Transverse colon (tissue), 4 donors: Measurements from ENCODE around the gene CNGA1. TPM values are rescaled to one million over a fixed set of nuclear protein-coding genes. Genes with fewer than 3 reads are reported as not detected.
A peak's percentile ranks its signal among the peaks of the same experiment; 100 is the strongest.

ENCODE experiments used
- DNase-seq: peaks from one replicate; pipeline ENCODE4 v3.0.0-alpha.2; 2019
- H3K27ac ChIP-seq, 4 donors: fragments of 200-600 bp; sonication (generic); 2 replicates each; pipeline ENCODE4 v1.5.1; 2016 to 2018; ENCODE audit warnings: inconsistent platforms in 4 of 4
- H3K27me3 ChIP-seq: fragments of 200-600 bp; sonication (generic); 2 replicates; pipeline ENCODE4 v1.5.1; 2017; ENCODE audit warnings: inconsistent platforms
- H3K36me3 ChIP-seq, 4 donors: fragments of 200-600 bp; sonication (generic); 2 replicates each; pipeline ENCODE4 v1.5.1; 2017 to 2019; ENCODE audit warnings: inconsistent platforms in 4 of 4
- H3K4me1 ChIP-seq, 4 donors: fragments of 200-600 bp; sonication (generic); 2 replicates each; pipeline ENCODE4 v1.5.1; 2017 to 2020; ENCODE audit warnings: inconsistent platforms in 4 of 4
- H3K4me3 ChIP-seq, 4 donors: fragments of 200-600 bp; sonication (generic); 1 replicate in 1 of 4; 2 replicates in 3 of 4; pipeline versions ENCODE4 v1.5.1 to v1.6.1; 2017 to 2019; ENCODE audit warnings: inconsistent platforms in 4 of 4
- H3K9me3 ChIP-seq, 2 donors: fragments of 200-600 bp; sonication (generic); 2 replicates each; pipeline ENCODE4 v1.5.1; 2017 to 2019; ENCODE audit warnings: inconsistent platforms in 2 of 2
- EP300 ChIP-seq: sonication (generic); formaldehyde crosslinking; IDR thresholded peaks from one replicate; pipeline ENCODE4 v1.6.1; 2017; ENCODE audit warnings: antibody characterized with exemption, low read depth
- POLR2A ChIP-seq: fragments of 450-650 bp; IDR thresholded peaks from one replicate; pipeline ENCODE4 v1.6.1; 2016; ENCODE audit warnings: antibody characterized with exemption, mild to moderate bottlenecking, moderate library complexity
- POLR2AphosphoS5 ChIP-seq, 3 donors: sonication (generic); formaldehyde crosslinking; IDR thresholded peaks; one replicate each; pipeline ENCODE4 v1.6.1; 2016; ENCODE audit warnings: antibody characterized with exemption in 3 of 3
- WGBS, 2 donors: methylation state at CpG; one replicate each; pipeline ENCODE4 v1.1.5; 2018; ENCODE audit warnings: low coverage in 1 of 2; 5-methylcytosine and 5-hydroxymethylcytosine counted together
- in situ Hi-C, 4 donors: fragments of 200-750 bp; cut with MboI; loops; one replicate each; pipeline versions ENCODE4 v1.15.0 to v1.15.1; 2017; ENCODE audit warnings: low sequenced_read_pairs in 3 of 4, low pct_ligation_motif_present in 1 of 4, low pct_unique_long_range_greater_than_20kb in 1 of 4
- intact Hi-C: fragments of 100-400 bp; cut with DNase I; formaldehyde crosslinking; loops from one replicate; pipeline ENCODE4 v1.15.1; 2023; ENCODE audit warnings: low total_unique reads
- total RNA-seq, 4 donors: library from RNA; depleted of rRNA; stranded (reverse); fragments of >200 nt; gene quantifications; one replicate each; pipeline ENCODE4 v1.1.0, GENCODE V29; 2016
- TF ChIP-seq, protein P1 (sequence below), 5 experiments: fragments of 200-600 bp in 3 of 5; fragments of 450-650 bp in 2 of 5; sonication (generic) in 3 of 5; IDR thresholded peaks; 1 replicate in 2 of 5; 2 replicates in 3 of 5; pipeline ENCODE4 v1.5.1; 2016 to 2017; ENCODE audit warnings: antibody characterized with exemption in 5 of 5, inconsistent platforms in 3 of 5, mild to moderate bottlenecking in 2 of 5, moderate library complexity in 1 of 5

The CNGA1 gene
- total RNA-seq, 4 donors from 2014 or later: 1.2 to 21.0 (median 15.0) TPM

GRCh38 chr4:48033825-48034413, 17.4 kb upstream of the CNGA1 start:
- 89% methylated on average over 1 of the region's 1 CpG; no CpG with 5 or more reads in 1 of the 2 donors for WGBS, 2 donors
- DNase-seq: peak; percentile 57
- no peaks in the 10 kb centered on the region for H3K9me3 ChIP-seq
- H3K4me3 ChIP-seq: no peak overlapping the region
- H3K27ac ChIP-seq: peak overlapping the region in 2 of 4 donors; percentile 33 to 64
- TF ChIP-seq, protein P1, sequence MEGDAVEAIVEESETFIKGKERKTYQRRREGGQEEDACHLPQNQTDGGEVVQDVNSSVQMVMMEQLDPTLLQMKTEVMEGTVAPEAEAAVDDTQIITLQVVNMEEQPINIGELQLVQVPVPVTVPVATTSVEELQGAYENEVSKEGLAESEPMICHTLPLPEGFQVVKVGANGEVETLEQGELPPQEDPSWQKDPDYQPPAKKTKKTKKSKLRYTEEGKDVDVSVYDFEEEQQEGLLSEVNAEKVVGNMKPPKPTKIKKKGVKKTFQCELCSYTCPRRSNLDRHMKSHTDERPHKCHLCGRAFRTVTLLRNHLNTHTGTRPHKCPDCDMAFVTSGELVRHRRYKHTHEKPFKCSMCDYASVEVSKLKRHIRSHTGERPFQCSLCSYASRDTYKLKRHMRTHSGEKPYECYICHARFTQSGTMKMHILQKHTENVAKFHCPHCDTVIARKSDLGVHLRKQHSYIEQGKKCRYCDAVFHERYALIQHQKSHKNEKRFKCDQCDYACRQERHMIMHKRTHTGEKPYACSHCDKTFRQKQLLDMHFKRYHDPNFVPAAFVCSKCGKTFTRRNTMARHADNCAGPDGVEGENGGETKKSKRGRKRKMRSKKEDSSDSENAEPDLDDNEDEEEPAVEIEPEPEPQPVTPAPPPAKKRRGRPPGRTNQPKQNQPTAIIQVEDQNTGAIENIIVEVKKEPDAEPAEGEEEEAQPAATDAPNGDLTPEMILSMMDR (IDR thresholded peaks at IDR 0.05): peak; percentile 41 to 65 (median 57)
- TF ChIP-seq POLR2AphosphoS5 (IDR thresholded peaks at IDR 0.05): no peak
- H3K36me3 ChIP-seq: no peaks in the 10 kb centered on the region
- no peaks in the 10 kb centered on the region for H3K27me3 ChIP-seq
- in situ Hi-C loops (loop anchor here in 1 of 4 donors (10.0 kb wide), 1 partner anchor 51 kb away; no protein-coding TSS in a partner anchor), intact Hi-C loops (no loop called here)
- H3K4me1 ChIP-seq: peaks cover 0 to 33% (median 13%) of the 10 kb centered on the region in 4 donors

GRCh38 chr4:48033412-48033811, 16.9 kb upstream of the CNGA1 start:
- H3K27ac ChIP-seq: peak overlapping the region in 2 of 4 donors; percentile 33 to 64
- DNase-seq: no peak
- H3K27me3 ChIP-seq: no peaks in the 10 kb centered on the region
- H3K4me3 ChIP-seq: no peak overlapping the region
- intact Hi-C loops: no loop called here
- no peak for TF ChIP-seq POLR2A
- TF ChIP-seq EP300: no peak
- no peak for TF ChIP-seq POLR2AphosphoS5 (IDR thresholded peaks at IDR 0.05)
- TF ChIP-seq, protein P1 (IDR thresholded peaks at IDR 0.05): no peak
- peaks cover 0 to 28% (median 13%) of the 10 kb centered on the region in 4 donors for H3K4me1 ChIP-seq
- no peaks in the 10 kb centered on the region for H3K36me3 ChIP-seq
- no peaks in the 10 kb centered on the region for H3K9me3 ChIP-seq
- in situ Hi-C loops: loop anchor here in 1 of 4 donors (10.0 kb wide), 1 partner anchor 51 kb away; no protein-coding TSS in a partner anchor

- DNase-seq: no peak
- H3K9me3 ChIP-seq: no peaks in the 10 kb centered on the region
- TF ChIP-seq POLR2A: no peak
- TF ChIP-seq, protein P1 (IDR thresholded peaks at IDR 0.05): no peak
- no peak for TF ChIP-seq EP300
- TF ChIP-seq POLR2AphosphoS5 (IDR thresholded peaks at IDR 0.05): no peak
- H3K36me3 ChIP-seq: peaks cover 0 to 1% (median 0%) of the 10 kb centered on the region in 4 donors
- in situ Hi-C loops (loop anchor here in 1 of 4 donors (10.0 kb wide), 1 partner anchor 52 kb away; no protein-coding TSS in a partner anchor), intact Hi-C loops (no loop called here)
- H3K4me3 ChIP-seq: no peak overlapping the region
- H3K4me1 ChIP-seq: peaks cover 0 to 25% (median 13%) of the 10 kb centered on the region in 4 donors
- no peaks in the 10 kb centered on the region for H3K27me3 ChIP-seq
- H3K27ac ChIP-seq: peak overlapping the region in 2 of 4 donors; percentile 33 to 64
Measured at GRCh38 chr4:48032721-48033120, 16.2 kb upstream of the CNGA1 start.

GRCh38 chr4:48031802-48032525, 15.5 kb upstream of the CNGA1 start:
- H3K27me3 ChIP-seq: no peaks in the 10 kb centered on the region
- H3K36me3 ChIP-seq: peaks cover 0 to 1% (median 0%) of the 10 kb centered on the region in 4 donors
- H3K27ac ChIP-seq: peak overlapping the region in 2 of 4 donors; percentile 33 to 64
- H3K4me3 ChIP-seq: no peak overlapping the region
- intact Hi-C loops: no loop called here
- peaks cover 0 to 25% (median 13%) of the 10 kb centered on the region in 4 donors for H3K4me1 ChIP-seq
- DNase-seq: no peak
- H3K9me3 ChIP-seq: no peaks in the 10 kb centered on the region
- TF ChIP-seq, protein P1 (IDR thresholded peaks at IDR 0.05): no peak
- TF ChIP-seq POLR2A (no peak), POLR2AphosphoS5 (IDR thresholded peaks at IDR 0.05) (no peak), EP300 (no peak)
- 63 to 69% methylated on average over 11 to 12 of the region's 12 CpGs for WGBS, 2 donors
- in situ Hi-C loops: loop anchor here in 1 of 4 donors (10.0 kb wide), 1 partner anchor 53 kb away; no protein-coding TSS in a partner anchor
